ENCODE results near the gene GDF11. TPM values are rescaled to one million over a fixed set of nuclear protein-coding genes. Genes with fewer than 3 reads are reported as not detected.

Gene GDF11
- total RNA-seq, 1 experiment from 2014 or later, result 5.3 TPM

DNA sequence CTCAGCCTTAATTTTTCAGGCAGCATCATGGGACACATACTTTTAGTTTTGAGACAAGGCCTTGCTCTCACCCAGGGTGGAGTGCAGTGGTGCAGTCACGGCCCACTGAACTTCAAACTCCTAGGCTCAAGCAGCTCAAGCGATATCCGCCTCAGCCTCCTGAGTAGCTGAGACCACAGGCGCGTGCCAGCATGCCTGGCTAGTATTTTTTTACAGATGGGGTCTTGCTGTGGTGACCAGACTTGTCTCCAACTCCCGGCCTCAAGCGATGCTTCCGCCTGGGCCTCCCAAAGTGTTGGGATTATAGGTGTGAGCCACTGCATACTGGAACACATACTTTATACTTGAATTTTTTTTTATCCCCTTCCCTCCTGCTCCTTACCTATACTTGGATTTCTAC, 20.0 kb upstream of the GDF11 start:
- Histone ChIP-seq H3K27ac (ENCODE audit: low read depth, low read length) (no peak overlapping the region), H3K4me1 (ENCODE audit: control insufficient read depth in 1 of 2, insufficient read depth in 2 of 2, low read length in 2 of 2) (peaks cover 26 to 65% of the 10 kb centered on the region in 2 experiments), H3K4me2 (ENCODE audit: low read length) (no peak overlapping the region), H4K20me1 (ENCODE audit: insufficient read depth) (no peaks in the 10 kb centered on the region), H3K36me3 (ENCODE audit: control insufficient read depth in 1 of 2, insufficient read depth in 2 of 2, low read length in 2 of 2) (peaks cover 9 to 41% of the 10 kb centered on the region in 2 experiments; a peak in 3 of 4 replicates), H3K4me3 (replicated peaks in 1 of 2; ENCODE audit: low read depth in 1 of 2, low read length in 2 of 2) (no peak overlapping the region), H3K27me3 (ENCODE audit: insufficient read depth, low read length) (no peaks in the 10 kb centered on the region), H3K79me2 (ENCODE audit: insufficient read depth, low read length) (peaks cover 18% of the 10 kb centered on the region), H2AFZ (ENCODE audit: low read depth, low read length, poor library complexity, severe bottlenecking) (no peak overlapping the region), H3K9me3 (ENCODE audit: control insufficient read depth in 1 of 2, insufficient read depth in 1 of 2, low read depth in 1 of 2, low read length in 2 of 2) (no peaks in the 10 kb centered on the region), H3K9me2 (ENCODE audit: insufficient read depth) (no peaks in the 10 kb centered on the region), H3K9ac (ENCODE audit: low read length) (no peak overlapping the region)
- ATAC-seq (no peak), DNase-seq (ENCODE audit: low read depth, low spot score) (no peak)
- POLR2A ChIA-PET, result no interaction called here
- no TSS peak for BruUV-seq (replicated peaks)
- CTCF ChIA-PET, result interaction anchor here (1.1 to 2.0 kb wide), 3 partner anchors 14 to 17 kb away, joined by 3 to 12 read pairs (median 4); no protein-coding TSS in a partner anchor
- RAD21 ChIA-PET (ENCODE audit: low non-redundant PET in 1 of 2, low total read pairs in 2 of 2, uncharacterized antibody in 2 of 2, unreplicated experiment in 2 of 2), result interaction anchor here in 1 of 2 experiments (0.6 kb wide), 1 partner anchor 13 kb away, joined by 3 read pairs; no protein-coding TSS in a partner anchor
- intact Hi-C loops (cut with micrococcal nuclease), result no loop called here
- TF ChIP-seq RAD21 (IDR thresholded peaks at IDR 0.05; ENCODE audit: low read depth) (no peak), FOSL1 (IDR thresholded peaks at IDR 0.05; ENCODE audit: low read depth) (no peak)

DNA sequence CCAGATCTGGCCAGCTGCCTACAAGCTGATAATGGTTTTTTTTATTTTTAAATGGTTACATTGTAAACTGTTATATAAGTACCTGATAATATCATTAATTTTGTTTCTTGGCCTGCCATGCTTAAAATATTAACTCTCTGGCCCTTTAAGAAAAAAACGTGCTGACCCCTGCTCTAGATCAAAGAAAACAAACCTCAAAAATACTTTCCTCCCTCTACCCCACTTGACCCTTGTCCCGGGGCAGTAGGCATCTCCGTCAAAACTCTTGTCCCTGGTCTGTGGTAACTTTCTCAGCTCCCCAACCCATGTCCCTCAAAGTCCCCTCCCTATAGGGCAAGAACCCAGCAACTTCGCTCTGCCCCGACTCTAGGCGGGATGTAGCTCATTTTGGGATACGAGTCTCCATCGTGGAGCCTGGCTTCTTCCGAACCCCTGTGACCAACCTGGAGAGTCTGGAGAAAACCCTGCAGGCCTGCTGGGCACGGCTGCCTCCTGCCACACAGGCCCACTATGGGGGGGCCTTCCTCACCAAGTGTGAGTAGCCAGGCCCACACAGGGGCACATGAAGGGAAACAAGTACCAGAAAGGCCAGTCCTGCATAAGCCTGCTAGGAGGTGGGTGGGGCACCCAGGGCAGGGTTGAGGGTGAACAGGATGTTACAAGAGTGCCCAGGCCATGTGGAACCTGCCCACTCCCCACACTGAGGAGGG, 19.3 kb upstream of the GDF11 start:
- intact Hi-C loops (cut with micrococcal nuclease), result no loop called here
- ChIA-PET RAD21 (ENCODE audit: low non-redundant PET in 1 of 2, low total read pairs in 2 of 2, uncharacterized antibody in 2 of 2, unreplicated experiment in 2 of 2) (interaction anchor here in 1 of 2 experiments (0.6 kb wide), 1 partner anchor 13 kb away, joined by 3 read pairs; no protein-coding TSS in a partner anchor), POLR2A (interaction anchor here (1.1 to 1.8 kb wide), 2 partner anchors 14 to 41 kb away, joined by 3 to 9 read pairs; no protein-coding TSS in a partner anchor), CTCF (interaction anchor here (1.1 to 2.0 kb wide), 4 partner anchors 8 to 18 kb away, joined by 3 to 12 read pairs (median 4); partner anchors contain the start of gene BLOC1S1)
- H3K4me1 ChIP-seq (ENCODE audit: control insufficient read depth in 1 of 2, insufficient read depth in 2 of 2, low read length in 2 of 2), result peaks cover 26 to 61% of the 10 kb centered on the region in 2 experiments
- BruUV-seq (replicated peaks), result no TSS peak
- H3K36me3 ChIP-seq (ENCODE audit: control insufficient read depth in 1 of 2, insufficient read depth in 2 of 2, low read length in 2 of 2), result peaks cover 9 to 41% of the 10 kb centered on the region in 2 experiments; a peak in 3 of 4 replicates
- no peak for TF ChIP-seq EGR1 (IDR thresholded peaks at IDR 0.05; ENCODE audit: low read depth)
- H3K79me2 ChIP-seq (ENCODE audit: insufficient read depth, low read length), result peaks cover 22% of the 10 kb centered on the region
- H3K4me3 ChIP-seq (replicated peaks in 1 of 2; ENCODE audit: low read depth in 1 of 2, low read length in 2 of 2), result no peak overlapping the region
- H4K20me1 ChIP-seq (ENCODE audit: insufficient read depth), result no peaks in the 10 kb centered on the region
- no peaks in the 10 kb centered on the region for H3K9me2 ChIP-seq (ENCODE audit: insufficient read depth)
- H3K9me3 ChIP-seq (ENCODE audit: control insufficient read depth in 1 of 2, insufficient read depth in 1 of 2, low read depth in 1 of 2, low read length in 2 of 2), result no peaks in the 10 kb centered on the region
- no peak for ATAC-seq
- no peak overlapping the region for H3K4me2 ChIP-seq (ENCODE audit: low read length)
- no peaks in the 10 kb centered on the region for H3K27me3 ChIP-seq (ENCODE audit: insufficient read depth, low read length)
- no peak overlapping the region for H3K9ac ChIP-seq (ENCODE audit: low read length)
- no peak overlapping the region for H2AFZ ChIP-seq (ENCODE audit: low read depth, low read length, poor library complexity, severe bottlenecking)
- no peak for DNase-seq (ENCODE audit: low read depth, low spot score)
- peak overlapping the region; percentile 14; the same call in 1 of the 2 replicates for H3K27ac ChIP-seq (ENCODE audit: low read depth, low read length)
